GM21515 (cell line): ENCODE data around the gene APOBEC3G.
A peak's percentile ranks its signal among the peaks of the same experiment; 100 is the strongest.
"Not testable (repeated sequence)": the region's sequence is repeated elsewhere in the genome, so short reads cannot be mapped to it uniquely, and the experiment has no call there.

ENCODE experiments used
- ATAC-seq: cut with Tn5 transposase; IDR thresholded peaks from one replicate; pipeline ENCODE4 v1.9.1; 2021; ENCODE audit not compliant: unreplicated experiment

APOBEC3G gene

GRCh38 chr22:39077026-39077840, at the start of gene APOBEC3G:
TSS of gene APOBEC3G (plus strand) at chr22:39077275. CDS start at chr22:39077362, 87 bp downstream.
- ATAC-seq: peak; percentile 2

GRCh38 chr22:39027717-39028116, 49.4 kb upstream of the APOBEC3G start:
- ATAC-seq: no peak

- ATAC-seq: no peak
Measured at GRCh38 chr22:39028281-39028680, 48.8 kb upstream of the APOBEC3G start.

GRCh38 chr22:39029227-39029626, 47.8 kb upstream of the APOBEC3G start:
- ATAC-seq: no peak

GRCh38 chr22:39030705-39031104, 46.4 kb upstream of the APOBEC3G start:
- ATAC-seq: no peak

- not testable (repeated sequence) for ATAC-seq
Measured at GRCh38 chr22:39031434-39032295, 45.4 kb upstream of the APOBEC3G start.

GRCh38 chr22:39037071-39037470, 40.0 kb upstream of the APOBEC3G start:
- ATAC-seq: not testable (repeated sequence)

- ATAC-seq: no peak
Measured at GRCh38 chr22:39039306-39040126, 37.6 kb upstream of the APOBEC3G start.

GRCh38 chr22:39040155-39040537, 36.9 kb upstream of the APOBEC3G start:
- not testable (repeated sequence) for ATAC-seq

- ATAC-seq: peak; percentile 91
Measured at GRCh38 chr22:39040538-39041296, 36.4 kb upstream of the APOBEC3G start, which contains the start of gene APOBEC3F. TSS of gene APOBEC3F (plus strand) at chr22:39040864. CDS start at chr22:39040961, 97 bp downstream.

GRCh38 chr22:39041908-39042307, 35.2 kb upstream of the APOBEC3G start:
- ATAC-seq: no peak

GRCh38 chr22:39043063-39043462, 34.0 kb upstream of the APOBEC3G start:
- not testable (repeated sequence) for ATAC-seq

- not testable (repeated sequence) for ATAC-seq
Measured at GRCh38 chr22:39045136-39045535, 31.9 kb upstream of the APOBEC3G start.

- ATAC-seq: not testable (repeated sequence)
Measured at GRCh38 chr22:39049486-39049885, 27.6 kb upstream of the APOBEC3G start.

GRCh38 chr22:39051844-39052495, 25.1 kb upstream of the APOBEC3G start:
- ATAC-seq: not testable (repeated sequence)

- no peak for ATAC-seq
Measured at GRCh38 chr22:39055658-39056057, 21.4 kb upstream of the APOBEC3G start.

- ATAC-seq: not testable (repeated sequence)
Measured at GRCh38 chr22:39061290-39061689, 15.8 kb upstream of the APOBEC3G start.

- not testable (repeated sequence) for ATAC-seq
Measured at GRCh38 chr22:39061951-39062350, 15.1 kb upstream of the APOBEC3G start.

- ATAC-seq: not testable (repeated sequence)
Measured at GRCh38 chr22:39063904-39064303, 13.2 kb upstream of the APOBEC3G start.
